ENCODE measurements around the gene PHYKPL. TPM values are rescaled to one million over a fixed set of nuclear protein-coding genes. Genes with fewer than 3 reads are reported as not detected.
"Not testable (repeated sequence)": the region's sequence is repeated elsewhere in the genome, so short reads cannot be mapped to it uniquely, and the experiment has no call there.

Gene PHYKPL
- total and polyA plus RNA-seq, 2 donors (not counting 3 experiments of a cell fraction or from before 2014, with no cell fraction given) = 71.7 to 81.7 TPM

- Histone ChIP-seq H3K4me3 (replicated peaks in 1 of 3; ENCODE audit: insufficient read depth in 1 of 3, low read depth in 1 of 3, low read length in 3 of 3) (no peak overlapping the region), H3K79me2 (ENCODE audit: control insufficient read depth, insufficient read depth, low read length) (peaks cover 33% of the 10 kb centered on the region), H3K9ac (replicated peaks; ENCODE audit: extremely low read depth, insufficient read depth, low read length) (no peak overlapping the region), H3K4me2 (ENCODE audit: insufficient read depth, low read length) (no peak overlapping the region), H3K27ac (ENCODE audit: insufficient read depth, low read depth, low read length) (no peak overlapping the region), H3K27me3 (ENCODE audit: control insufficient read depth in 2 of 2, insufficient read depth in 2 of 2, low read length in 2 of 2) (no peaks in the 10 kb centered on the region), H3K36me3 (ENCODE audit: control insufficient read depth in 2 of 2, extremely low read depth in 1 of 2, insufficient read depth in 2 of 2, low read length in 2 of 2) (peaks cover 8 to 11% of the 10 kb centered on the region in 2 experiments), H3K9me1 (replicated peaks; ENCODE audit: control insufficient read depth, extremely low read depth, insufficient read depth, low read length) (no peaks in the 10 kb centered on the region), H2AFZ (ENCODE audit: low read depth, low read length) (no peak overlapping the region), H3K9me3 (replicated peaks; ENCODE audit: control insufficient read depth, insufficient read depth, low read length) (no peaks in the 10 kb centered on the region), H3K4me1 (ENCODE audit: control insufficient read depth, extremely low read depth, insufficient read depth, low read length) (peaks cover 16% of the 10 kb centered on the region), H4K20me1 (replicated peaks; ENCODE audit: control insufficient read depth, extremely low read depth, insufficient read depth, low read length) (no peaks in the 10 kb centered on the region)
- no peak for DNase-seq (ENCODE audit: low read depth, low spot score)
- CTCF ChIA-PET = interaction anchor here (1.2 kb wide), 1 partner anchor 9 kb away, joined by 3 read pairs; no protein-coding TSS in a partner anchor
- POLR2A ChIA-PET = no interaction called here
- TF ChIP-seq POLR2AphosphoS5 (IDR thresholded peaks at IDR 0.05; ENCODE audit: insufficient read depth, low read depth, low read length) = no peak
- TF ChIP-seq MAX (IDR thresholded peaks at IDR 0.05; ENCODE audit: insufficient read depth, insufficient read length) = no peak
- no peak for TF ChIP-seq FOS (IDR thresholded peaks at IDR 0.05; ENCODE audit: borderline replicate concordance, insufficient read depth, low read length)
- no peak for TF ChIP-seq POLR2A (IDR thresholded peaks at IDR 0.05; ENCODE audit: low read depth, low read length)
- no peak for TF ChIP-seq MYC (IDR thresholded peaks at IDR 0.05; ENCODE audit: low read depth, low read length)
- no peak for TF ChIP-seq GATA2 (IDR thresholded peaks at IDR 0.05; ENCODE audit: insufficient read depth, insufficient read length, low read depth, low read length)
- TF ChIP-seq JUN (IDR thresholded peaks at IDR 0.05; ENCODE audit: borderline replicate concordance, insufficient read depth, insufficient read length, low read depth) = no peak
- TF ChIP-seq CTCF (IDR thresholded peaks at IDR 0.05; ENCODE audit: extremely low read depth in 1 of 2, insufficient read depth in 1 of 2, low read depth in 1 of 2, low read length in 2 of 2) = no peak
- TF ChIP-seq EZH2 (IDR thresholded peaks at IDR 0.05; ENCODE audit: borderline replicate concordance, low read depth, low read length, severe bottlenecking) = no peak
- FAIRE-seq = no peak
- dilution Hi-C loops (cut with MboI; ENCODE audit: extremely low pct_ligation_motif_present, low sequenced_read_pairs) = no loop called here
- intact Hi-C loops (cut with micrococcal nuclease) = no loop called here
- BruUV-seq (replicated peaks) = no TSS peak
Measured at GRCh38 chr5:178229861-178230260, 2.7 kb downstream of the PHYKPL start.

GRCh38 chr5:178229111-178229510, 3.5 kb downstream of the PHYKPL start:
- intact Hi-C loops (cut with micrococcal nuclease); CTCF ChIA-PET; POLR2A ChIA-PET: not testable (repeated sequence)

More at GRCh38 chr5:178229111-178229510, 3.5 kb downstream of the PHYKPL start:
- Histone ChIP-seq H3K79me2 (ENCODE audit: control insufficient read depth, insufficient read depth, low read length) (peaks cover 33% of the 10 kb centered on the region), H3K36me3 (ENCODE audit: control insufficient read depth in 2 of 2, extremely low read depth in 1 of 2, insufficient read depth in 2 of 2, low read length in 2 of 2) (peaks cover 8 to 15% of the 10 kb centered on the region in 2 experiments), H3K4me1 (ENCODE audit: control insufficient read depth, extremely low read depth, insufficient read depth, low read length) (peaks cover 16% of the 10 kb centered on the region)
- H3K27ac ChIP-seq (ENCODE audit: insufficient read depth, low read depth, low read length); H4K20me1 ChIP-seq (replicated peaks; ENCODE audit: control insufficient read depth, extremely low read depth, insufficient read depth, low read length); DNase-seq (ENCODE audit: low read depth, low spot score); H3K27me3 ChIP-seq (ENCODE audit: control insufficient read depth in 2 of 2, insufficient read depth in 2 of 2, low read length in 2 of 2); dilution Hi-C loops (cut with MboI; ENCODE audit: extremely low pct_ligation_motif_present, low sequenced_read_pairs); H3K9ac ChIP-seq (replicated peaks; ENCODE audit: extremely low read depth, insufficient read depth, low read length); H3K9me3 ChIP-seq (replicated peaks; ENCODE audit: control insufficient read depth, insufficient read depth, low read length); FAIRE-seq; H2AFZ ChIP-seq (ENCODE audit: low read depth, low read length); H3K4me3 ChIP-seq (replicated peaks in 1 of 3; ENCODE audit: insufficient read depth in 1 of 3, low read depth in 1 of 3, low read length in 3 of 3); H3K4me2 ChIP-seq (ENCODE audit: insufficient read depth, low read length); H3K9me1 ChIP-seq (replicated peaks; ENCODE audit: control insufficient read depth, extremely low read depth, insufficient read depth, low read length); BruUV-seq (replicated peaks): not testable (repeated sequence)
